Mucosa of descending colon (tissue), 3 donors: ENCODE data around the gene PCDHGB6. TPM values are rescaled to one million over a fixed set of nuclear protein-coding genes. Genes with fewer than 3 reads are reported as not detected.

Experiments used
- ATAC-seq: fragments of 200-7000 bp; cut with Tn5 transposase; one replicate; pipeline ENCODE4 v1.9.1; 2020; ENCODE audit warnings: mild to moderate bottlenecking, moderate library complexity
- DNase-seq, 3 donors: peaks; one replicate each; pipeline ENCODE4 v3.0.0-alpha.2; 2020
- H3K36me3 ChIP-seq: fragments of 200-600 bp; one replicate; pipeline ENCODE4 v1.8.0; 2021; ENCODE audit warnings: low read depth, mild to moderate bottlenecking
- H3K4me1 ChIP-seq: fragments of 200-600 bp; one replicate; pipeline ENCODE4 v1.8.0; 2021; ENCODE audit warnings: low read depth, mild to moderate bottlenecking
- H3K4me3 ChIP-seq: fragments of 200-600 bp; one replicate; pipeline ENCODE4 v1.8.0; 2021; ENCODE audit warnings: mild to moderate bottlenecking
- H3K9me3 ChIP-seq: fragments of 200-600 bp; one replicate; pipeline ENCODE4 v1.8.0; 2021; ENCODE audit warnings: mild to moderate bottlenecking
- CTCF ChIP-seq: fragments of 200-600 bp; IDR thresholded peaks from one replicate; pipeline ENCODE4 v1.8.0; 2022; ENCODE audit warnings: antibody characterized with exemption, mild to moderate bottlenecking
- intact Hi-C, 2 donors: fragments of 100-400 bp; cut with DNase I in 1 of 2; cut with micrococcal nuclease in 1 of 2; formaldehyde crosslinking; loops; one replicate each; pipeline versions ENCODE4 v1.11.0 to v1.11.1; 2022; cut with DNase I, micrococcal nuclease
- total RNA-seq, 3 donors: library from RNA; stranded (reverse); fragmentation: NEBNext Ultra II Directional in 2 of 3; extraction: Animal tissue kit (Norgen Biotek cat#: 25700) in 2 of 3; gene quantifications; one replicate each; pipeline versions ENCODE4 v1.2.1 to v1.2.4, GENCODE V29; 2021 to 2023
- donor health status: DM: no; HTN: no; CAD: no; lungs with moderate emphysema.
- donor health status: DM: no; HTN: no; CAD: no.
- donor health status: DM: no; HTN: yes; CAD: no.

Gene PCDHGB6
- total RNA-seq, 3 donors from 2014 or later, result 2.3 to 8.5 (median 2.8) TPM

- no peaks in the 10 kb centered on the region for H3K4me1 ChIP-seq
- DNase-seq, result no peak
- peaks cover 86% of the 10 kb centered on the region for H3K9me3 ChIP-seq
- intact Hi-C loops, result no loop called here
- no peak for TF ChIP-seq CTCF
- no peak overlapping the region for H3K4me3 ChIP-seq
- ATAC-seq, result no peak
- H3K36me3 ChIP-seq, result no peaks in the 10 kb centered on the region
Measured at GRCh38 chr5:141437221-141437620, 29.4 kb downstream of the PCDHGB6 start.

- Histone ChIP-seq H3K4me3 (no peak overlapping the region), H3K36me3 (no peaks in the 10 kb centered on the region), H3K9me3 (peaks cover 72% of the 10 kb centered on the region), H3K4me1 (no peaks in the 10 kb centered on the region)
- TF ChIP-seq CTCF, result no peak
- DNase-seq, result no peak
- intact Hi-C loops, result no loop called here
- no peak for ATAC-seq
Measured at GRCh38 chr5:141439411-141440141, 31.8 kb downstream of the PCDHGB6 start.

GRCh38 chr5:141440341-141440740 is 32.5 kb downstream of the PCDHGB6 start:
- no peak for TF ChIP-seq CTCF
- Histone ChIP-seq H3K36me3 (no peaks in the 10 kb centered on the region), H3K4me3 (no peak overlapping the region), H3K9me3 (peaks cover 74% of the 10 kb centered on the region), H3K4me1 (no peaks in the 10 kb centered on the region)
- no peak for ATAC-seq
- intact Hi-C loops, result no loop called here
- DNase-seq, result no peak

- Histone ChIP-seq H3K4me1 (no peaks in the 10 kb centered on the region), H3K9me3 (peaks cover 66% of the 10 kb centered on the region), H3K36me3 (no peaks in the 10 kb centered on the region), H3K4me3 (no peak overlapping the region)
- DNase-seq (no peak), ATAC-seq (no peak)
- no peak for TF ChIP-seq CTCF
- intact Hi-C loops, result no loop called here
Measured at GRCh38 chr5:141441571-141442170, 33.9 kb downstream of the PCDHGB6 start.

Other genes with a start within 250 kb of the PCDHGB6 start
- 1 to 10 TPM in 1 of 3 donors, under 1 TPM in 1, not detected in 1; 0.55 to 2.5 TPM for gene PCDHB7, start 235.4 kb upstream of the PCDHGB6 start, total RNA-seq
- gene PCDHB8, start 230.2 kb upstream of the PCDHGB6 start, total RNA-seq, result 1 to 10 TPM in 1 of 3 donors, under 1 TPM in 2; 0.12 to 2.1 (median 0.72) TPM
- gene PCDHB16, start 225.6 kb upstream of the PCDHGB6 start, total RNA-seq, result 1 to 10 TPM in 1 of 3 donors, under 1 TPM in 2; 0.49 to 3.4 (median 0.89) TPM
- gene PCDHB9, start 220.9 kb upstream of the PCDHGB6 start, total RNA-seq, result 1 to 10 TPM in 1 of 3 donors, under 1 TPM in 2; 0.26 to 2.4 (median 0.70) TPM
- 1 to 10 TPM in 1 of 3 donors, under 1 TPM in 2; 0.35 to 4.9 (median 0.60) TPM for gene PCDHB10, start 215.7 kb upstream of the PCDHGB6 start, total RNA-seq
- gene PCDHB11, start 208.4 kb upstream of the PCDHGB6 start, total RNA-seq, result 1 to 10 TPM in 2 of 3 donors, under 1 TPM in 1; 0.55 to 5.8 (median 1.3) TPM
- gene PCDHB12, start 199.3 kb upstream of the PCDHGB6 start, total RNA-seq, result 1 to 10 TPM in 1 of 3 donors, under 1 TPM in 2; 0.52 to 3.9 (median 0.67) TPM
- gene PCDHB13, start 194.1 kb upstream of the PCDHGB6 start, total RNA-seq, result 1 to 10 TPM; 1.2 to 4.3 (median 1.9) TPM
- 1 to 10 TPM in 2 of 3 donors, under 1 TPM in 1; 0.98 to 6.1 (median 2.0) TPM for gene PCDHB14, start 184.7 kb upstream of the PCDHGB6 start, total RNA-seq
- gene PCDHB15, start 162.6 kb upstream of the PCDHGB6 start, total RNA-seq, result 1 to 10 TPM in 2 of 3 donors, under 1 TPM in 1; 0.69 to 4.3 (median 1.2) TPM
- gene SLC25A2, start 104.0 kb upstream of the PCDHGB6 start, total RNA-seq, result 1 to 10 TPM; 1.2 to 1.7 (median 1.5) TPM
- 10 to 100 TPM; 52.6 to 70.4 (median 56.9) TPM for gene TAF7, start 87.2 kb upstream of the PCDHGB6 start, total RNA-seq
- gene PCDHGA1, start 77.5 kb upstream of the PCDHGB6 start, total RNA-seq, result 1 to 10 TPM in 1 of 3 donors, under 1 TPM in 2; 0.35 to 1.6 (median 0.43) TPM
- gene PCDHGA2, start 69.3 kb upstream of the PCDHGB6 start, total RNA-seq, result 1 to 10 TPM in 1 of 3 donors, under 1 TPM in 2; 0.41 to 3.8 (median 0.51) TPM
- 1 to 10 TPM in 1 of 3 donors, under 1 TPM in 2; 0.24 to 2.2 (median 0.43) TPM for gene PCDHGA3, start 64.2 kb upstream of the PCDHGB6 start, total RNA-seq
- gene PCDHGB1, start 57.9 kb upstream of the PCDHGB6 start, total RNA-seq, result 1 to 10 TPM; 1.0 to 4.1 (median 1.2) TPM
- 1 to 10 TPM in 2 of 3 donors, under 1 TPM in 1; 0.90 to 4.6 (median 1.2) TPM for gene PCDHGA4, start 53.0 kb upstream of the PCDHGB6 start, total RNA-seq
- gene PCDHGB2, start 48.0 kb upstream of the PCDHGB6 start, total RNA-seq, result 1 to 10 TPM; 1.5 to 5.7 (median 2.8) TPM
- gene PCDHGA5, start 43.9 kb upstream of the PCDHGB6 start, total RNA-seq, result 1 to 10 TPM; 1.2 to 4.2 (median 1.2) TPM
- gene PCDHGB3, start 37.8 kb upstream of the PCDHGB6 start, total RNA-seq, result 1 to 10 TPM; 2.0 to 6.3 (median 2.0) TPM
- gene PCDHGA6, start 34.1 kb upstream of the PCDHGB6 start, total RNA-seq, result 1 to 10 TPM; 1.6 to 6.7 (median 1.9) TPM
- 1 to 10 TPM; 1.0 to 5.6 (median 1.7) TPM for gene PCDHGA7, start 25.3 kb upstream of the PCDHGB6 start, total RNA-seq
- 1 to 10 TPM in 2 of 3 donors, under 1 TPM in 1; 0.65 to 5.3 (median 1.2) TPM for gene PCDHGB4, start 20.3 kb upstream of the PCDHGB6 start, total RNA-seq
- gene PCDHGA8, start 15.4 kb upstream of the PCDHGB6 start, total RNA-seq, result 1 to 10 TPM in 1 of 3 donors, under 1 TPM in 2; 0.78 to 3.8 (median 0.87) TPM
- gene PCDHGB5, start 10.1 kb upstream of the PCDHGB6 start, total RNA-seq, result 1 to 10 TPM; 3.1 to 9.8 (median 5.6) TPM
- 1 to 10 TPM; 2.6 to 6.7 (median 3.2) TPM for gene PCDHGA9, start 5.2 kb upstream of the PCDHGB6 start, total RNA-seq
- gene PCDHGA10, start 5.0 kb downstream of the PCDHGB6 start, total RNA-seq, result 1 to 10 TPM; 3.5 to 6.1 (median 4.7) TPM
- gene PCDHGB7, start 9.7 kb downstream of the PCDHGB6 start, total RNA-seq, result 10 to 100 TPM in 1 of 3 donors, 1 to 10 TPM in 2; 4.2 to 17.9 (median 4.5) TPM
- gene PCDHGA11, start 13.0 kb downstream of the PCDHGB6 start, total RNA-seq, result 1 to 10 TPM; 1.8 to 5.6 (median 2.6) TPM
- gene PCDHGA12, start 22.5 kb downstream of the PCDHGB6 start, total RNA-seq, result 1 to 10 TPM; 2.6 to 5.5 (median 3.0) TPM
- 10 to 100 TPM; 12.1 to 50.5 (median 24.5) TPM for gene PCDHGC3, start 67.9 kb downstream of the PCDHGB6 start, total RNA-seq
- 1 to 10 TPM in 2 of 3 donors, under 1 TPM in 1; 0.75 to 2.6 (median 1.6) TPM for gene PCDHGC4, start 77.0 kb downstream of the PCDHGB6 start, total RNA-seq
- 1 to 10 TPM in 1 of 3 donors, under 1 TPM in 2; 0.61 to 2.6 (median 0.89) TPM for gene PCDHGC5, start 81.1 kb downstream of the PCDHGB6 start, total RNA-seq
- gene DIAPH1, start 211.0 kb downstream of the PCDHGB6 start, total RNA-seq, result 10 to 100 TPM; 53.3 to 87.7 (median 82.7) TPM
- 10 to 100 TPM; 45.1 to 47.0 (median 45.8) TPM for gene HDAC3, start 228.8 kb downstream of the PCDHGB6 start, total RNA-seq
- gene RELL2, start 229.0 kb downstream of the PCDHGB6 start, total RNA-seq, result 1 to 10 TPM; 2.3 to 3.9 (median 3.3) TPM
- 10 to 100 TPM; 16.3 to 23.3 (median 17.6) TPM for gene FCHSD1, start 243.4 kb downstream of the PCDHGB6 start, total RNA-seq